H54 (cell line): ENCODE data around the gene MRPS10.
"Not testable (repeated sequence)": the region's sequence is repeated elsewhere in the genome, so short reads cannot be mapped to it uniquely, and the experiment has no call there.

Experiments
- DNase-seq: peaks from one replicate; pipeline ENCODE4 v3.0.0; 2011; ENCODE audit warnings: low spot score, mixed read lengths; ENCODE audit not compliant: insufficient read length
- FAIRE-seq: peaks from 3 replicates; lab custom pipeline; 2011; peaks lifted over from hg19 to GRCh38; lab: Jason Lieb, UNC
- POLR2A ChIP-seq: IDR thresholded peaks from 2 replicates; pipeline ENCODE4 v1.6.1; 2011; ENCODE audit warnings: low read depth, mild to moderate bottlenecking, low read length

The MRPS10 gene

DNA sequence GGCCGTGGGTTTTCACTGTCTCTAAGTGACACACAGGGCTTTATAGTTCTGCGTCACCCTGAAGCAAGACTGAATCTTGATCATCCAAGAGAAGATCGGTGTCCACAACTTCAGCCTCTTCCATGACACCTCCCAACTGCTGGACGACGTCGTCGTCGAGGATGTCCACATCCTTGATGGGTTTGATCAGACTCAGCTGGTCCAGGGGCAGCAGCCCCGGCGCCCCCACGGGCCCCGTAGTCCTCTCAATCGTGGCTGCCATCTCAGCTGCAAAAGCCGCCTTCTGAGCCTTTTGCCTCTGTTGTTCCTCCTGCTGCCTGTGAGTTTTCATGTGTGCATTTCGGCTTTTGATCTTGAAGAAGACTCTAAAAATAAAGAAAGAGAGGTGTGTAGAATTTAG, 10.6 kb upstream of the MRPS10 start:
- TF ChIP-seq POLR2A = no peak
- no peak for FAIRE-seq

DNA sequence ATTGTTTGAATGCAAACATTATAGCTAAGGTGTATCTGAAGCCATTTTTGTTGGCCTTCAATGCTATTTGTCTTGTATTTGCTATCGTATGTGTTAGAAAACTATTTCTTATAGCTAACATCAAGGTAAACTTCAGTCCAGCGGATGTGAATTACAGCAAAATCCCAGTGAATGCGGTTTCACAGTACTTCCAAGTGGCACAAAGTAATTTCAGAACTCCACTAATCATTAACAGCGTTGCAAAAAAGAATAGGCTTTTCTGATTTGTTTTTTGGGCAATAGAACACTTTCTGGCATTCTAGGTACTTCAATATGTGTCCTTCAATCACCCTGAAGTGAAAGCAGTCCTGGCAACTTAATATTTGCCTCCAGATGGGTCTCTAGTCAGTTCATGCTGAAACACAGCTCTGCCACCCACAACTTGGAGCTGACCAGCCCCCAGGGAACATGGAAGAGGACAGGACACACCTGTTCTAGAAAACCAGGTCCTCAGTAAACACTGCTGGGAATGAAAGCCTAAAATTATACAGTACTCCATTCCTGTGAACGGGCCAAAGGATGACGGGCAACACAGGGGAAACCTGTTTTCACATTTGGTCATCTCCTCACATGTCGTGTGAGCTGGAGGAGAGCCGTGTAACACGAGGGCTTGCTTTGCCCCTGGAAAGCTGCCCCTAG, 9.7 kb upstream of the MRPS10 start:
- no peak for TF ChIP-seq POLR2A
- DNase-seq = no peak
- FAIRE-seq = no peak

More for the DNA sequence above, 10.6 kb upstream of the MRPS10 start:
- DNase-seq = no peak

DNA sequence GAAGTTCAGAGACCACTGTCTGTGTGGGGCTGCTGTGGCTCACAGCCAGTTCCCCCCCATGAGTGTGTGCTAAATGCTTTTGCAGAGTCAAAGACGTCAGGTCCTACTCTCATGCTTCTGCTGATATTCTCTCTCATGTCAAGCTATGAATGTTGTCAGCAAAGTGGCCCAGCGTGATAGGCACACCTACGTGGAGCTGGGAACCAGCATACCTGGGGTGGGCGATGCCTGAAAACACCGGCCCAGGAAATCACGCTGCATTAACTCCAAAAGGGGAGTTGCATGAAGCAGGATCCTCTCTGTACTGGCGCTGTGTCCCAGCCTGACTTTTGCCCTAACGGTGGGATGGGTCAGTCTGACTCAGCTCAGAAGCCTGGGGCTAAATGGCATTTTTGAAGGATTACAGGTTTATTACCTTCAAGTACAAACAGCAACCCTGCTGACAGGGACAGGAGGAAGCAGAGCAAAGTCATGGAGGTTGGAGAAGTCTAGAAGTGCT, 9.0 kb upstream of the MRPS10 start:
- FAIRE-seq (peak; percentile 96), DNase-seq (peak; percentile 66)
- TF ChIP-seq POLR2A = no peak

DNA sequence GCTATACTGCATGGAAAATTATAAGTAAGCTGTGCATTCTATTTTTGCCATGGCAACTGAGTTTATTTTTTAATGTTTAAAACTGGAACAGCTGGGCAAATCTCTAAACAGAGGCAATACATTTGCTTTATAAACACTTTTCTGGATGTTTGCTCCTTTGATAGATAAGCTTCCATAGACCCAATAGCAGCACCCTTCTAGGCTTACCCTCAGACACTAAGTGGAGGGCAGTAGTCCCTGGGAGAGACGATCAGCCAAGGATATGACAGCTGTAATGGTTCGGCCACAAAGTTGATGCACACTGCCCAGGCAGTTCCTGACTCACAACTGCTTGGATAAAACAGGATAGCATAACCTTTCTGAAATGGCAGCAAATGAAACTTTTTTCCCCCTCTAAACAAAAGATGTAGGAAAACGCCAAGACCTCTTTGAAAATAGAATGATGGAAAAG, 8.5 kb upstream of the MRPS10 start:
- TF ChIP-seq POLR2A = no peak
- DNase-seq (peak; percentile 25), FAIRE-seq (peak; percentile 91)

DNA sequence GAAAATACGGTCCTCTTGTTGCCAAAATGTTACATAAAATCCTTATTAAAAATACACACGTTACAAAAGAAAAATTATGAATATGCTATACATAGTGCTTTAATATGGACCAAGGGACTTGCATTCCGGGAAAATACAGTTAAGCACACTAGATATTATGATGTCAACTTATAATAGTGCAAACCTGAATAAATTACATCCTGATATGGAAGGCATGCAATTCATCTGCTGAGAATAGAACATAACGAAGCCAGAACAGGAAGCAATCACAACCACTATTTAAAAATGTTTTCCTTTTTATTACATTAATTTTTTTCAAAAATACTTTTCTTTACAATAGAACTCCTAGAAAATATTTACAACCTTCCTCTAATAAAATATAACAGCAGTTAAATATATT, 7.8 kb upstream of the MRPS10 start:
- no peak for TF ChIP-seq POLR2A
- no peak for FAIRE-seq
- DNase-seq = no peak

DNA sequence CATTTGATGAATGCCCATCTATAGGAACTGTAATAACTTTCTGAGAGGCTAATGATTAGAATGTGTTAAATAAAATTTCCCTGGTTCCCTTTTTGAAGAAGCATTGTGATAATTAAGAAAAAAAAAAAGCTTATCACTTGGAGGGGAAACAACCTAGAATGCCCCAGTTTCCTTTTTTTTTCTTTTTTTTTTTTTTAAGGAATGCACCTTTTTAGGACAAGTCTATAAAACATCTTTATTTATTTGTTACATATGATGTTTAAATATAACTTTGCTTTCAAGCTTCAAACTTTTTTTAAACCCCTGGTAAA, 7.3 kb upstream of the MRPS10 start:
- FAIRE-seq (no peak), DNase-seq (no peak)
- TF ChIP-seq POLR2A = no peak

DNA sequence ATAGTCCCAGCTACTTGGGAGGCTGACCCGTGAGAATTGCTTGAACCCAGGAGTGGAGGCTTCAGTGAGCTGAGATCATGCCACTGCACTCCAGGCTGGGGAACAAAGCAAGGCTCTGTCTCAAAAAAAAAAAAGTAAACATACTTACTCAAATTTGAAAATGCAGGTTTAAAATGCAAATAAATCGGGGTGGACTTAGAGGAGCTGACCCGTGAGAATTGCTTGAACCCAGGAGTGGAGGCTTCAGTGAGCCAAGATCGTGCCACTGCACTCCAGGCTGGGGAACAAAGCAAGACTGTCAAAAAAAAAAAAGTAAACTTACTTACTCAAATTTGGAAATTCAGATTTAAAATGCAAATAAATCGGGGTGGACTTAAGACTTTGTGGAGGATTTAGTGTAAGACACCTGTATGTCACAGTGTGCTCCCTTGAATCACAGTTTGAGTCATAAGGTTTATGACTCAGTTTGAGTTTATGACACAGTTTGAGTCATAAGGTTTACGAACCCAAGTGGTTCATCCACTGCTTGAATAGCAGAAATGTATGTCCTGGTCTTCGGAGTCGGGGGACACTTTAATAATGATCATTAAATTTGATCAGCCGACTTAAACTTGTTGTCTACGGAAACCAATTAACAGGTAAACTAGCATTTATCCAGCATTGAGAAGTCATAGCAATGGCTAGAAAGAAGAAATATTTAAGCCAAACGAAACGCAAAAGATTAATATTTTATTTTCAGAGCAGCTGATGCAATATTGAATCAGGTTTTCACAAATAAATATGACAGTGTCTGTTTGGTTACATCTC, 6.8 kb upstream of the MRPS10 start:
- TF ChIP-seq POLR2A = no peak
- DNase-seq = peak; percentile 41
- peak; percentile 95 for FAIRE-seq

DNA sequence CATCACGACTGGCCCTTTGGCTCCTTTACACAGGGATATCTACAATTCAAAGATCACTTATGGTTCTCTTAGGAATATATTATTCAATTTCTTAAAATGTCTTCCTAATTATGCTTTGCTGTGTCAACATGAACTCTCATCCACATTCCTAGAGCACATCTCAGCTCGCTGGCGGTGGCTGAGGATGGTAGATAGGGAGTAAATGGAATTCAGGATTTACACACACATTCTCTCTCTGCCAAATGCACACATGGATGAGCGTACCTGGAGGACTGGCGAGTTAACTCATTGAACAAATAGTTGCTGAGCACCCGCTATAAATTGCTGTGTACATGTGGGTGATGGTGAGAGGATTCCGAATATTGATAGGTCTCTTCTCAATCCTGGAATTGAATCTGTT, 4.8 kb upstream of the MRPS10 start:
- no peak for DNase-seq
- TF ChIP-seq POLR2A = no peak
- no peak for FAIRE-seq

DNA sequence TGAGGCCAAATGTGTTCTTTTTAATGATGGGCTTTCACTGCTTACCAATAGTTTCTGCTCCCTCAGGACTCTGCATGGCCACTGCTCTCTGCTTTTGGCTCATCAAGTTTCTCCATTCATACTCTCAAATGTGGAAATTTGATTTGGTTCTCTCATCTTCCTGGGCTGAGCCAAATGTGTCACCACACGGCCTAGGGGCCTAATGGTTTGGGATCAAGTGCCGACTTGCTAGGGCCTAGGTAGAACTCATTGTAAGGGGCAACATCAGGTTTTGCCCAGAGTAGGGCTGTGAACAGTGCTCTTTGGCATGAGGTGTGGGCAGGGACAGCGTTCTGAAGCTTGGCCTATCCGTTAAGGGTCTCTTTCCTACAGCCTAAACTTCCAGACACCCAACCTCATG, 3.9 kb upstream of the MRPS10 start:
- DNase-seq (no peak), FAIRE-seq (no peak)
- TF ChIP-seq POLR2A = no peak

DNA sequence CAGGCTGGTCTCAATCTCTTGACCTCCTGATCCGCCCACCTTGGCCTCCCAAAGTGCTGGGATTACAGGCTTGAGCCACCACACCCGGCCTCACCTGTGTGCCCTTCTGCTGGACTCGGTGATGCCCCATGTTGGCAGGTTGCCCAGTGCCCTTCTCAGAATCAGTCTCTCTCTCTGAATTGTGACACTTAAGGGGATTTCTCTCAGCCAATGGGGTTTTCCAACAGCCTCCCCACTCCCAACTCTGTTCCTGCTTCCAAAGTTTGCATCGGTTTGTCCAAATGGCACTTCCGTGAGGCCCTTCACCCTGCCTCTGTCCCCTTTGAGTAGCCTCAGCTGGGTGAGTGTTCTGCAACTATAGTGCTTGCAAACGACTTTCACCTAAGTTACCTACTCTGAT, 3.1 kb upstream of the MRPS10 start:
- no peak for FAIRE-seq
- no peak for TF ChIP-seq POLR2A
- no peak for DNase-seq

DNA sequence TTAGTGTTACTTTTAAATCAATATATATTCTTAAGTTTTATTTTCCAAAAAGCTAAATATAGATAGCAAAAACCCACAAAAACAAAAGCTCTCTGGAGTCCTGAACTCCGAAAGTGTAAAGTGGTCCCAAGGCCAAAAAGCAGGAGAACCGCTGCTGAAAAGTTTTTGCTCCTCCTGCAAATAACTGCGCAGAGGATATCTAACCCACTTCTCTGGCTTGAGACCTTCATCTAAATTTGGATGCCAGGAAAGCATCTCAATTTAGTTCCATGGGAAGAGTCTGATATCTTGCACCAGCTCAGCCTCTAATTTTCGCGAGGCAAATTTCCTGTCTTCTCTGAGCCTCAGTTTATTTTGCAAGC, 523 bp downstream of the MRPS10 start:
- TF ChIP-seq POLR2A = no peak
- DNase-seq (no peak), FAIRE-seq (no peak)

DNA sequence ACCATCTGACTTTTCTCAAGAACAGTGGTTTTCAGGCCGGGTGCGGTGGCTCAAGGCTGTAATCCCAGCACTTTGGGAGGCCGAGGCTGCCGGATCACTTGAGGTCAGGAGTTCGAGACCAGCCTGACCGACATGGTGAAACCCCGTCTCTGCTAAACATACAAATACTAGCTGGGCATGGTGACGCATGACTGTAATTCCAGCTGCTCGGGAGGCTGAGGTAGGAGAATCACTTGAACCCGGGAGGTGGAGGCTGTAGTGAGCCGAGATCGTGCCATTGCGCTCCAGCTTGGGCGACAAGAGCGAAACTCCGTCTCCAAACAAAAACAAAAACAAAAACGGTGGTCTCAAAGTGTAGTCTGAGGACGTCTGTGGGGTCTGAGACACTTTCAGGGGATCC, 1.2 kb downstream of the MRPS10 start:
- not testable (repeated sequence) for DNase-seq, FAIRE-seq

DNA sequence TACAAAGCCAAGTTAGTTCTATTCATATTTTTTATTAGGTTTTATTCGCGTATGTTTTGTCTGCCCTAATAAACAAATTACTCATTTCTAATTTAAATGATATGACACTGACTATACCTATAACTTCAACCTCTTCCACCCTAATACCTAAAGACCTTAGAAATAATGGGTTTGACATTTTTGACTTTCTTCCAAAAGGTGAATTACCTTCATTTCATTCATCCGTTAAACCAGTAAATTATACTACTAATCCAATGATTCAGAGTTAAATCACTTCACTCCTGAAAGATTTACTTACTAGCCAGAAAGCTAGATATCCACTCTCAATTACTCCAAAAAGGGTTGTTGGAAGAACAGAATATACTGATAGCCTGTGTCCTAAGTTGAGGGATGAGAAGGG, 5.2 kb downstream of the MRPS10 start:
- no peak for FAIRE-seq
- no peak for DNase-seq
- TF ChIP-seq POLR2A = no peak

DNA sequence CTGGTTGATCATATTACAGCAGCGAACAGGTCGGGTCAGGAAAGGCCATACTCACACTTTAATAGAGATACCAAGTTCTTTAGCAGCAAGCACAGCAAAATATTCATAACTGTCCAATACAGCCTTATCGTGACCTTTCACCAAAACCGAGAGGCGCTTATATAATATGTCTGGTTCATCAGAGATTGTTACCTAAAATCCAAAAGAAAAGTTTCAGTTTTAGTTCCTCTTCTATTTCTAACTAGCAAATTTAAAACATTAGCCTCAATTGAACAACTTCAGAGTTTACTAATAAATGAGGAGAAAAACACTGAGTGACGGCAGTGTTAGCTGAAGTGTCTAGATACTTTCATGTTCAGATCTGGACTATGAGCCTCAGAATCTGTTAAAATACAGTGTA, 5.9 kb downstream of the MRPS10 start:
- TF ChIP-seq POLR2A = no peak
- DNase-seq = no peak
- FAIRE-seq = no peak

DNA sequence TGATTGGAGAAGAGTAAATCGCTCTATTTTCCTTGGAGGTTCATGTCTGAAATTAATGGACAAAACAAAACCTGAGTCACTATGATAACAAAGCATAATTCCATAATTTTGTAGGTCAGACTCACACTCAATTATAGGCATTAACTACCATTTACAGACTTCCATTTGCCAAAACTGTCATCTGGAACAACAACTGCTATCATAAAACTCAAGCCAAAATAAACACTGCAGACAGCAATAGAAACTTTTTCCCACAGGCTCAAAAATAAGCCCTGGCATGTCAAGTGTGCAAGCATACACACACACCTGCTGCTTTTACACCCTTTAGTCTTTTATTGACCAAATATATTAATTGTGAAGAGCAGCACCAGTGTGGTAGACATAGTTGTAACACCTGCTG, 7.1 kb downstream of the MRPS10 start:
- no peak for TF ChIP-seq POLR2A
- FAIRE-seq (no peak), DNase-seq (no peak)

DNA sequence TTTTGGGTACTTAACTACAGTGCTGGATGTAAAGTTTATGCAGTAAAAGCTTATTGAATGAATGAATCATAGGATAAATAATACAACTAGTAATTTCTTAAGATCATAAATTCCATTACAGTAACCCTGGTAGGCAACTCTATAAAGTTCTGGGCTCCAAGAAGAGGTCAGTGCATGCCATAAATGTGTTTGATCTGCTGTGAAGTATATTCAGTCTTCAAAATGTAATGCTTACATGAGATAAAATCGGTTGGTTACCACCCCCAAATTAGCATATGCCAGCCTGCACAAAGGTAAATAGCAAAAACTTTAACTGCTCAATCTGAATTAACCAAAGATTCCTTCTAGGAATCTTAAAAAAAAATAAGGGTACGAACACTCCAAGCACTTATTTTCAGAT, 10.1 kb downstream of the MRPS10 start:
- not testable (repeated sequence) for FAIRE-seq, DNase-seq
